Karpas-422 (cell line): ENCODE results near the gene NECAB3. TPM values are rescaled to one million over a fixed set of nuclear protein-coding genes. Genes with fewer than 3 reads are reported as not detected.
"Not testable (repeated sequence)": the region's sequence is repeated elsewhere in the genome, so short reads cannot be mapped to it uniquely, and the experiment has no call there.

Experiments
- DNase-seq: peaks from one replicate; pipeline ENCODE4 v3.0.0-alpha.2; 2015
- H2AFZ ChIP-seq: fragments of 200-600 bp; sonication (generic); 2 replicates; pipeline ENCODE4 v1.6.1; 2014; ENCODE audit warnings: antibody characterized with exemption, low read length, mixed read lengths
- H3K27ac ChIP-seq: fragments of 200-600 bp; sonication (generic); 2 replicates; pipeline ENCODE4 v1.5.1; 2014; ENCODE audit warnings: mild to moderate bottlenecking, low read length, moderate library complexity
- H3K27me3 ChIP-seq: fragments of 200-600 bp; sonication (generic); 2 replicates; pipeline ENCODE4 v1.6.1; 2014; ENCODE audit warnings: low read length, mixed read lengths
- H3K36me3 ChIP-seq: fragments of 200-600 bp; sonication (generic); 2 replicates; pipeline ENCODE4 v1.6.1; 2014; ENCODE audit warnings: low read length, mixed read lengths; ENCODE audit not compliant: insufficient read depth
- H3K4me1 ChIP-seq: fragments of 200-600 bp; sonication (generic); 2 replicates; pipeline ENCODE4 v1.6.1; 2014; ENCODE audit warnings: mild to moderate bottlenecking, low read length, mixed read lengths
- H3K4me2 ChIP-seq: fragments of 200-600 bp; sonication (generic); 2 replicates; pipeline ENCODE4 v1.6.1; 2014; ENCODE audit warnings: low read length, low read depth, mild to moderate bottlenecking; ENCODE audit not compliant: poor library complexity, severe bottlenecking
- H3K4me3 ChIP-seq: fragments of 200-600 bp; sonication (generic); 2 replicates; pipeline ENCODE4 v1.5.1; 2014; ENCODE audit warnings: mild to moderate bottlenecking, antibody characterized with exemption, low read length, mixed read lengths
- H3K79me2 ChIP-seq: fragments of 200-600 bp; sonication (generic); 2 replicates; pipeline ENCODE4 v1.6.1; 2014; ENCODE audit warnings: mild to moderate bottlenecking, low read length, mixed read lengths
- H3K9ac ChIP-seq: fragments of 200-600 bp; sonication (generic); 2 replicates; pipeline ENCODE4 v1.6.0; 2014; ENCODE audit warnings: low read length
- H3K9me2 ChIP-seq: fragments of 200-600 bp; sonication (generic), shearing (Covaris generic); replicated peaks from 2 replicates; pipeline ENCODE4 v1.6.0; 2014; ENCODE audit warnings: mild to moderate bottlenecking, low read length, moderate library complexity; ENCODE audit not compliant: insufficient read depth
- H3K9me3 ChIP-seq: fragments of 300-700, 200-600 bp; sonication (generic); 2 replicates; pipeline ENCODE4 v1.6.1; 2014; ENCODE audit warnings: low read length, mixed read lengths
- H4K20me1 ChIP-seq: fragments of 200-600 bp; sonication (generic); 2 replicates; pipeline ENCODE4 v1.6.1; 2014; ENCODE audit warnings: mild to moderate bottlenecking, antibody characterized with exemption, low read length, low read depth; ENCODE audit not compliant: insufficient read depth
- total RNA-seq: library from RNA; depleted of rRNA; stranded (reverse); fragments of >200 nt; shearing (Covaris generic); gene quantifications from 2 replicates; pipeline ENCODE4 v1.2.3, GENCODE V29; 2014; ENCODE audit warnings: low replicate concordance

The NECAB3 gene
- total RNA-seq, 1 experiment from 2014 or later, result 38.2 TPM

GRCh38 chr20:33635341-33635740 lies 38.9 kb downstream of the NECAB3 start:
- Histone ChIP-seq H3K9me2 (no peaks in the 10 kb centered on the region), H3K27ac (no peak overlapping the region), H3K9ac (no peak overlapping the region), H3K36me3 (peaks cover 50% of the 10 kb centered on the region; the same call in 1 of the 2 replicates), H3K9me3 (no peaks in the 10 kb centered on the region), H3K4me1 (no peaks in the 10 kb centered on the region), H2AFZ (no peak overlapping the region), H3K4me3 (no peak overlapping the region), H3K27me3 (no peaks in the 10 kb centered on the region), H3K4me2 (no peak overlapping the region), H3K79me2 (no peaks in the 10 kb centered on the region), H4K20me1 (no peaks in the 10 kb centered on the region)
- DNase-seq, result no peak

GRCh38 chr20:33631910-33632309 lies 42.3 kb downstream of the NECAB3 start:
- not testable (repeated sequence) for H3K4me3 ChIP-seq, H3K9me2 ChIP-seq, H4K20me1 ChIP-seq, H3K4me2 ChIP-seq, H3K27ac ChIP-seq, H3K79me2 ChIP-seq, H3K9ac ChIP-seq, H2AFZ ChIP-seq, H3K27me3 ChIP-seq, H3K9me3 ChIP-seq, H3K4me1 ChIP-seq, DNase-seq
- peaks cover 41% of the 10 kb centered on the region; the same call in 1 of the 2 replicates for H3K36me3 ChIP-seq

GRCh38 chr20:33630507-33630906 lies 43.7 kb downstream of the NECAB3 start:
- Histone ChIP-seq H3K36me3 (peaks cover 35% of the 10 kb centered on the region; the same call in 1 of the 2 replicates), H3K4me2 (no peak overlapping the region), H3K79me2 (no peaks in the 10 kb centered on the region), H3K9me2 (no peaks in the 10 kb centered on the region), H3K27ac (no peak overlapping the region), H3K27me3 (no peaks in the 10 kb centered on the region), H3K4me1 (no peaks in the 10 kb centered on the region), H3K9ac (no peak overlapping the region), H3K9me3 (no peaks in the 10 kb centered on the region), H4K20me1 (no peaks in the 10 kb centered on the region), H2AFZ (no peak overlapping the region), H3K4me3 (no peak overlapping the region)
- DNase-seq, result no peak

- H3K4me2 ChIP-seq, result no peak overlapping the region
- H4K20me1 ChIP-seq, result no peaks in the 10 kb centered on the region
- no peaks in the 10 kb centered on the region for H3K4me1 ChIP-seq
- no peaks in the 10 kb centered on the region for H3K9me2 ChIP-seq
- no peak overlapping the region for H2AFZ ChIP-seq
- DNase-seq, result no peak
- H3K9ac ChIP-seq, result no peak overlapping the region
- H3K4me3 ChIP-seq, result no peak overlapping the region
- H3K27me3 ChIP-seq, result no peaks in the 10 kb centered on the region
- peaks cover 35% of the 10 kb centered on the region; the same call in 1 of the 2 replicates for H3K36me3 ChIP-seq
- no peaks in the 10 kb centered on the region for H3K9me3 ChIP-seq
- no peaks in the 10 kb centered on the region for H3K79me2 ChIP-seq
- H3K27ac ChIP-seq, result no peak overlapping the region
Observed at GRCh38 chr20:33629979-33630378, 44.2 kb downstream of the NECAB3 start.

GRCh38 chr20:33629533-33629932 lies 44.7 kb downstream of the NECAB3 start:
- Histone ChIP-seq H3K9ac (no peak overlapping the region), H3K4me1 (no peaks in the 10 kb centered on the region), H3K9me2 (no peaks in the 10 kb centered on the region), H3K4me2 (no peak overlapping the region), H3K27ac (no peak overlapping the region), H3K9me3 (no peaks in the 10 kb centered on the region), H2AFZ (no peak overlapping the region), H4K20me1 (no peaks in the 10 kb centered on the region), H3K36me3 (peaks cover 36% of the 10 kb centered on the region; the same call in 1 of the 2 replicates), H3K4me3 (no peak overlapping the region), H3K79me2 (no peaks in the 10 kb centered on the region), H3K27me3 (no peaks in the 10 kb centered on the region)
- no peak for DNase-seq

GRCh38 chr20:33627577-33628216 lies 46.5 kb downstream of the NECAB3 start:
- no peaks in the 10 kb centered on the region for H3K9me3 ChIP-seq
- peaks cover 50% of the 10 kb centered on the region; the same call in 1 of the 2 replicates for H3K36me3 ChIP-seq

GRCh38 chr20:33626190-33626589 lies 48.0 kb downstream of the NECAB3 start:
- Histone ChIP-seq H3K4me3 (no peak overlapping the region), H2AFZ (no peak overlapping the region), H3K4me2 (no peak overlapping the region), H3K9ac (no peak overlapping the region), H3K9me2 (no peaks in the 10 kb centered on the region), H3K4me1 (peaks cover 15% of the 10 kb centered on the region), H3K9me3 (no peaks in the 10 kb centered on the region), H3K27me3 (no peaks in the 10 kb centered on the region), H3K79me2 (peaks cover 12% of the 10 kb centered on the region), H4K20me1 (no peaks in the 10 kb centered on the region), H3K27ac (no peak overlapping the region), H3K36me3 (peaks cover 49% of the 10 kb centered on the region; the same call in 1 of the 2 replicates)
- no peak for DNase-seq

More at GRCh38 chr20:33627577-33628216, 46.5 kb downstream of the NECAB3 start:
- Histone ChIP-seq H3K4me3 (no peak overlapping the region), H4K20me1 (no peaks in the 10 kb centered on the region), H3K9ac (no peak overlapping the region), H3K27me3 (no peaks in the 10 kb centered on the region), H3K4me1 (0 out of 2 replicates have a peak, but pooled peaks cover under 1% of the 10 kb centered on the region), H2AFZ (no peak overlapping the region), H3K4me2 (no peak overlapping the region), H3K27ac (no peak overlapping the region), H3K9me2 (no peaks in the 10 kb centered on the region), H3K79me2 (peaks cover 6% of the 10 kb centered on the region)
- no peak for DNase-seq

- no peak overlapping the region for H3K4me3 ChIP-seq
- peaks cover 35% of the 10 kb centered on the region; the same call in 1 of the 2 replicates for H3K36me3 ChIP-seq
- no peaks in the 10 kb centered on the region for H3K9me2 ChIP-seq
- H3K79me2 ChIP-seq, result peaks cover 17% of the 10 kb centered on the region
- H2AFZ ChIP-seq, result no peak overlapping the region
- H4K20me1 ChIP-seq, result no peaks in the 10 kb centered on the region
- H3K4me2 ChIP-seq, result no peak overlapping the region
- no peaks in the 10 kb centered on the region for H3K9me3 ChIP-seq
- no peak overlapping the region for H3K9ac ChIP-seq
- no peak overlapping the region for H3K27ac ChIP-seq
- H3K27me3 ChIP-seq, result no peaks in the 10 kb centered on the region
- H3K4me1 ChIP-seq, result peaks cover 32% of the 10 kb centered on the region
- DNase-seq, result no peak
Observed at GRCh38 chr20:33624399-33624798, 49.8 kb downstream of the NECAB3 start.
